Stimulated activated CD8-positive, alpha-beta memory T cell treated with anti-CD3 and anti-CD28 coated beads, Interleukin-7, amount 100 ng/mL, for 48 hours (primary cell): ENCODE results near the gene SPDYE6.
"Not testable (repeated sequence)": the region's sequence is repeated elsewhere in the genome, so short reads cannot be mapped to it uniquely, and the experiment has no call there.

Source experiments
- DNase-seq, 2 donors: peaks; one replicate each; pipeline ENCODE4 v3.0.0-alpha.2; 2020; ENCODE audit warnings: low read depth in 1 of 2; ENCODE audit errors: extremely low read depth in 1 of 2

SPDYE6 gene

DNA sequence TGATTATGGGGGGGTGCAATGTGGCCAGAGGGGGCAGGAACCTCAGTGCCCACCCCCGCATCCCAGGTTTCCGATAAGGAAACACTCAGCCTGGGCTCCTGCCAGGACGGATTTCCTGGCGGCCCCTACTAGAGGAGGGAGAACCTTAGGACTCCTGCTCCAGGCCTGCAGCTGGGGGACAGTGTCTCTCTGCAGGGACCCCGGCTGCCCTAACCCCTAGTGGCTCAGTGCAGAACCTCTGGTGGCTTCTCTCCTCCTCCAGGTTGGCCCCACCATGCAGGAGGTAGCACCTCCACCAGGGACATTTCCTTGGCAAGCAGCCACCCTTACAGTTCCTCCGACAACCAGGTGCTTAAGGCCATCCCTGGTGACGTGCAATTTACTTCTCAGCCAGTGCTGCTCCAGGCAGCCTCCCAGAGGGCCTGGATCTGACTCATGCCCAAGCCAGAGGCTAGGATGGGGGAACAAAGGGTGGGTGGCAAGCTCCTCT, 37.7 kb downstream of the SPDYE6 start:
- DNase-seq = no peak

DNA sequence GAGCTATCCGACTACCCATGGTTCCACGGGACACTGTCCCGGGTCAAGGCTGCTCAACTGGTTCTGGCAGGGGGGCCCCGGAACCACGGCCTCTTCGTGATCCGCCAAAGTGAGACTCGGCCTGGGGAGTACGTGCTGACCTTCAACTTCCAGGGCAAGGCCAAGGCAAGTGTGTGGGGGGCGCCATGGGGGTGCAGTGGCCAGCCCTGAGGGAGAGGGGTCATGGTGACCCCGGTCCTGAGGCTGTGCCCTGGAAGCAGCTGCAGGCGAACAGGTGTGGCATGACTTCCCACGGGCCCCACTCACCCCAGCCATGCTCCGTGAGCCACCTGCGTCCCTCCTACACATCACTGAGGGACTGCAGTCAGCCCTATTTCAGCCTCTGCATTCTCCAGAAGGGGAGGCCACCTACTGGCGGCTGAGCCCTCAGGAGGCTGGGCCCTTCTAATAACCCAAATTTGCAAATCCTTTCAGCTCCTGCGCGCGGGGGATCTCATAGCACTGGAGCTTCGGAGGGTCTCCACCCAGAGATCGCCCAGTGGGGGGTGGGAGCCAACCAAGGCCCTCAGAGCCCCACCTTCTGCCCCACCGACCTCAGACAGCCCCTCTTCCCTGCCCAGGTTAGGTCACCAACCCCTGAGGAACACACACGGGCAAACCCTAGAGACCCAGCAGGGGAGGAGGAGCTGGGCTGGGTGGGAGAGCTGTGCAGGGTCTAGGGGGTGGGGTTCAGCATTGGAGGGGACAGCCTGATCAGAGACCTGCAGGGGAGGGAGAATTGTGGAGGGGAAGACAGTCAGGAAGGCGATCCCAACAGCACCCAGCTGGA, 38.8 kb downstream of the SPDYE6 start:
- DNase-seq = no peak

DNA sequence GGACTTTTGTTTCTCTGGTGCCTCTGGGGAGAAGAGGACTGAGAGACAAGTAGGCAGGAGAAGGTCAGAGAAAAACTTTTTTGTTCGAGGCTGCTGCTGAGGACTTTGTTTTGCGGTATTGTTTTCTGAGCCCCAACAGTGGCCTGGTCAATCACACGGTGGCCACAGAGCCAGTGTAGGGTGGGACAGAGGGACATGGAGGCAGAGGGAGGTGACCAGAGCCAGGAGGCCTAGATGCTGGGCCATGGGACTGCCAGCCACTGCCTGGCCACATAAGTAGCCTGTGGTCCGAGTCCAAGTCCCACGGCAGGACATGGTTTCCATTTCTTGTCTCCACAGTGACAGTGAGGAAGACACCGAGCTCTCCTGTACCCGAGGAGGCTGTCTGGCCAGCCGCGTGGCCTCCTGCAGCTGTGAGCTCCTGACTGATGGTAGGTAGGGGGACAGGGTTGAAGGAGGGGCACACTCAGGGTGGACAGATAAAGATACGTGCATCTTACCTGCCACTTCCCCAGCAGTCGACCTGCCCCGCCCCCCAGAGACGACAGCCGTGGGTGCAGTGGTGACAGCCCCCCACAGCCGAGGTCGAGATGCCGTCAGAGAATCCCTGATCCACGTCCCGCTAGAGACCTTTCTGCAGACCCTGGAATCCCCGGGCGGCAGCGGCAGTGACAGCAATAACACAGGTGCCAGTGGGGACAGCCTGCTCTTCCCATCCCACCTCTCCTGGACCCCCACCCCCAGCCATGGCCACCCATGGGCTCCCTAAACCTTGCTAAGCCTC, 42.1 kb downstream of the SPDYE6 start:
- no peak for DNase-seq

DNA sequence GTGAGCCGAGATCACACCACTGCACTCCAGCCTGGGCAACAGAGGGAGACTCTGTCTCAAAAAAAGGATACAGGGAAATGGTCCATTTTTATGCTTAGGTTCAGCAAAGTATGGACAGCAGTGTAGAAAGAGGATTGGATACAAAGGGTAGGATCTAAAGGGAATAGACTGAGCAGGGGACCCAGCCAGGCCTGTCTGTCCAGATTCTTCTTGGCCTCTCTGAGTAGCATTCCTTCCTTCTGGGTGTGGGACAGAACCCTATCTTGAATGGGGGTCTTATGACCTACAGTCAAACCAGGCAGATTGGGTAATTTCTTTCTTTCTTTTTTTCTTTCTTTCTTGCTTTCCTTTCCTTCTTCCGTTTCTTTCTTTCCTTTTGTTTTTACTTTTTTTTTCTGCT, 43.9 kb downstream of the SPDYE6 start:
- no peak for DNase-seq

DNA sequence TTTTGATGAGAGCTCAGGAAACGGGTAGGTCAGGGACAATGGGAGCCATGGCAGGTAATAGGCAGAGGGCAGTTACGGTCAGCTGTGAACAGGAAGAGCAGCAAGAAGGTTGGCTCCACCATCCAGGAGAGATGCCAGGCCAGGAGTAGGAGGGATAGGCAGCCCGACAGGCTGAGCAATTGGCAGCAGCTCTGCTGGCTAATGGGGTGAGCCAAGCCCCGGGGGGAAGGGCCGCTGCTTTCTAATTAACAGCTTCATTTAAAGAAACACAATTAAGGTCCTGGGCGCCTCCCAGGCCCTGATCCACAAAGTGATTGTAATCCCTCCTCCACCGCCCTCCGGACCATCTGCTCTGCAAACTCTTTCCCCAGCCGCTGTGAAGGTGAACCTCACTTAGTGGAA, 45.8 kb downstream of the SPDYE6 start:
- no peak for DNase-seq

DNA sequence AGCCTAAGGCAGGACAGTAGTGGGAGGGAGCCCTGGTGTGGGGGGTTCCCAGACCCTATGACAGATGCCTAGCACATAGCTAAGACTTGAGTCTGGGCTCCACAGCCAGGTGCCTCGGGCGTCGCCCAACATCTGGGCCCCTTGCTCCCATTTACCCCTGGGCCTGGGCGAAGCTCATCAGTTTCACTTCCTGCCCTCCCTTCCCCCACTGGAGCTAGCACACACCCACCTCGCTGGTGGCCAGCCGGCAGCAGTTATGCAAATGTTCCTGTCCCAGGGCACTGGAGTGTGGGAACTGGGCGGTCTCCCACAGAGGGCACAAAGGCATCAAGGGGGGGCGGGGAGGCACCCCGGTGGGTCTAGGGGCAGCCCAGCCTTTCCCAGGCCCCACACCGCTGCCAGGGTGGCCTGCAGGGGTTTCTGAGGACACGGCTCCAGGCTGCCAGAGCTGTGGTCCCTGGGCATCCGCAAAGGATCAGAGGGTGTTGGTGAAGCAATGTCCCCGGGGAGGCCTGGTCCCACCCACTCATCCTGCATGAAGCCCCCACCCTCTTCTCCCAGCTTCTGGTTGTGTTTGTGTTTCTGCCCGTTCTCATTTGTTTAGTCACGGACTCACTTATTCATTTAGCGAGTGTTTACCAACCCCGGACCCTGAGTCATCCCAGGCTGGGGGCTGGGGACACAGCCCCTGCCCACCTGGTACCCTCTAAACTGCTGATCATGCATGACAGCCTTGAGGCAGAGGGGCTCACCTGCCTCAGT, 49.1 kb downstream of the SPDYE6 start:
- DNase-seq = no peak

DNA sequence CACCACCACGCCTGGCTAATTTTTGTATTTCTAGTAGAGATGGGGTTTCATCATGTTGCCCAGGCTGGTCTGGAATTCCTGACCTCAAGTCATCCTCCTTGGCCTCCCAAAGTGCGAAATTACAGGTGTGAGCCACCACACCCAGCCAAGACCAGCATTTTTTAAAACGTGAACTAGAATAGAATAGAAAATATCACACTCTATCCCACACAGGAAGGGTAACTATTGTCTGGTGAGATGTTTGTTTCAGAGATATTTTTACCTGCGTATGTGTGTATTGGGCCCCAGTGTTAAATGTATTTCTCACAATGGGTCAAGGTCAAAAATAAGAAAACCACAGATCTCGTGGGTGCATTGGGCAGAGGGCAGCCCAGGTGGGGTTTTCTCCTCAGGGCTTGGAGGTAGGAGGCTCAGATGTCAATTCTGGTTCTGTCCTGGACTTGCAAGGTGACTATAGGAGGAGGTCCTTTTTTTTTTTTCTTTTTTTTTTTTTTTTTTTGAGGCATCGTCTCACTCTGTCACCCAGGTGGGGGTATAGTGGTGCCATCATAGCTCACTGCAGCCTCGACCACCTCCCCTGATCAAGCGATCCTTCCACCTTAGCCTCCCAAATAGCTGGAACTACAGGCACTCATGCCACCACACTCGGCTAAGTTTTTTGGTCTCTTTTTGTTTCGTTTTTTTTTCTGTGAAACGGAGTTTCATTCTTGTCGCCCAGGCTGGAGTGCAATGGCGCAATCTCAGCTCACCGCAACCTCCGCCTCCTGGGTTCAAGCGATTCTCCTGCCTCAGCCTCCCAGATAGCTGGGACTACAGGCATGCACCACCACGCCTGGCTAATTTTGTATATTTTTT, 50.6 kb downstream of the SPDYE6 start:
- no peak for DNase-seq

DNA sequence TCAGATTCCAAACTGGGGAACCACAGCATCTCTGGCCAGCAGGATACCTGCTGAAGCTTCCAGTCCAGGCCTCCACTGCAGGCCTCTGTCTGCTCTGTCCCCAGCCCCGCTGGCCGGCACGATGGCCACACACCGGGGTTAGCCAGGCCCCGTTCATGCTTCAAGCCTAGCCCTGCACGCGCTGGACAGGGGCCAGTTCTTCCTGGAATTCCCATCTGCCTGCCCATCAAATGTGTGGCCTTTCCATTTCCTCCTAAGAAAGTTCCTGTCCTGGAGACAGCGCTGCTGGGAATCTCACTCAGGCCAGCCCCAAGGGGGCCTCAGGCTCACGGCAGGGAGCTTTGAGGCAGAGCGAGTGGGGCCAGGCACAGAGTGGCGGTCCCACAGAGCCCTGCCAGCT, 51.6 kb downstream of the SPDYE6 start:
- DNase-seq = no peak

DNA sequence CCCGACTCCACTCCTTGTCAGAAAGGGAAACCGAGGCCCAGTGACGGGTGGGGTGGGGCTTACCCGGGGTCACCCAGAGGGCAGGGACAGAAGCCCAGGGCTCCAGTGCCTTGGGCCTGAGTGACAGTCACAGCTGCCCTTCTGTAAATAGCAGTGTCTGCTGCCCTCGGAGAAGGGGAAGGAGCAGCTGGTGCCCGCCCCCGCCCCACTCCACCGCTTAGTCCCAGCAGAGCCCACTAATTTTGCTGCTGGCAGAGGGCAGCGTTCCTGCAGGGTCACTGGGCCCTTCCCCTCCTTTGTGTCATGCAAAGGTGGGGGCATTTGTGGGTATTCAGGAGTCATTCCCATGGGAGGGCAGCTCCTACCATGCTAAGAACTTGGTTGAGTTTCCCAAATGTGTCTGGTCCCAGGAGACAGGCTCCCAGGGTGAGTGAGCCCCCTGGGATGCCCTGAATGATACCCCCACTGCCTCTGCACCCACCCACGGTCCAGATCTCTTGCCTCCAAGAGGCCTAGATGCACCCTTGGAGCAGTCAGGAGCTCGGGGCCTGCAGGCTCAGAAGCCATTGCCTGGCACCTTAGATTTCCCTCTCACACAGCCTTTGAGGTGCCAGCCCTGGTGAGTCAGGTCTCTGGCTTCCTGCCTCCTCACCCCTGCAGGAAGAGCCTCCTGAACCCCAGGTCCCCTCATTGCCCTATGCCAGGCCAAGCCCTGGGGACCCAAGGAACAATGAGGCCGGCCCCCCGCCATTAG, 52.4 kb downstream of the SPDYE6 start:
- no peak for DNase-seq

DNA sequence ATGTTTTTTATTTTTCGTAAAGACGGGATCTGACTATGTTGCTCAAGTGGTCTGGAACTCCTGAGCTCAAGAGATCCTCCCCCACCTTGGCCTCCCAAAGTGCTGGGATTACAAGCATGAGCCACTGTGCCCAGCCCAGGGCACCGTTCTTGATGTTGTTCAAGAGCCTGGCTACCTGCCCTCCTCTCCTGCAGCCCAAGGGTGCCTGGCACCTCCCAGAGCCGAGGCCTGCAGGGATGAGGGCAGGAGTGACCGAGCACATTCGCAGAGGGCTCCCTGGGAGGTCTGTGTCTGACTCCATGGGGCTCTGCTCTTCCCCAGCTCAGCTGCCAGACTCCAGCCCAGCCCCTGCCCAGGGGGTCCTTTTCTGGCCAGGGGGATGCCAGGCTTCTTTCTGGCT, 54.2 kb downstream of the SPDYE6 start:
- no peak for DNase-seq

DNA sequence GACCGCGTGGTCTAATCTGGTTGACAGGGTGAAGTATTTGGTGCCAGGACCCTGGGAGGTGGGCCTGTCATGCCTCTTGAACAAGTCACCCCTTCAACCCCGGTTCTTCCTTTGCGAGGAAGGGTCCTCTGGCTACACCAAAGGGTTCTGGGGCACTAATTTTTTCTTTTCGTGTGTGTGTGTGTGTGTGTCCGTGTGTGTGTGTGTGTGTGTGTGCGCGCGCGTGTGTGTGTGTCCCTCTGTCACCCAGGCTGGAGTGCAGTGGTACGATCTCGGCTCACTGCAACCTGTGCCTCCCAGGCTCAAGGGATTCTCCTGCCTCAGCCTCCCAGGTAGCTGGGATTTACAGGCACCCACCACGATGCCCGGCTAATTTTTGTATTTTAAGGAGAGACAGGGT, 54.9 kb downstream of the SPDYE6 start:
- DNase-seq = not testable (repeated sequence)

DNA sequence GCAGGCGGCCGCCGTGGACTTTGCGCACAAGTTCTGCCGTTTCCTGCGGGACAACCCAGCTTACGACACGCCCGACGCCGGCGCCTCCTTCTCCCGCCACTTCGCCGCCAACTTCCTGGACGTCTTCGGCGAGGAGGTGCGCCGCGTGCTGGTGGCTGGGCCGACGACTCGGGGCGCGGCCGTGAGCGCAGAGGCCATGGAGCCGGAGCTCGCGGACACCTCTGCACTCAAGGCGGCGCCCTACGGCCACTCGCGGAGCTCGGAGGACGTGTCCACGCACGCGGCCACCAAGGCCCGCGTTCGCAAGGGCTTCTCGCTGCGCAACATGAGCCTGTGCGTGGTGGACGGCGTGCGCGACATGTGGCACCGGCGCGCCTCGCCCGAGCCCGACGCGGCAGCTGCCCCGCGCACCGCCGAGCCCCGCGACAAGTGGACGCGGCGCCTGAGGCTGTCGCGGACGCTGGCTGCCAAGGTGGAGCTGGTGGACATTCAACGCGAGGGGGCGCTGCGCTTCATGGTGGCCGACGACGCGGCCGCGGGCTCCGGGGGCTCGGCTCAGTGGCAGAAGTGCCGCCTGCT, 55.5 kb downstream of the SPDYE6 start:
- DNase-seq = no peak

DNA sequence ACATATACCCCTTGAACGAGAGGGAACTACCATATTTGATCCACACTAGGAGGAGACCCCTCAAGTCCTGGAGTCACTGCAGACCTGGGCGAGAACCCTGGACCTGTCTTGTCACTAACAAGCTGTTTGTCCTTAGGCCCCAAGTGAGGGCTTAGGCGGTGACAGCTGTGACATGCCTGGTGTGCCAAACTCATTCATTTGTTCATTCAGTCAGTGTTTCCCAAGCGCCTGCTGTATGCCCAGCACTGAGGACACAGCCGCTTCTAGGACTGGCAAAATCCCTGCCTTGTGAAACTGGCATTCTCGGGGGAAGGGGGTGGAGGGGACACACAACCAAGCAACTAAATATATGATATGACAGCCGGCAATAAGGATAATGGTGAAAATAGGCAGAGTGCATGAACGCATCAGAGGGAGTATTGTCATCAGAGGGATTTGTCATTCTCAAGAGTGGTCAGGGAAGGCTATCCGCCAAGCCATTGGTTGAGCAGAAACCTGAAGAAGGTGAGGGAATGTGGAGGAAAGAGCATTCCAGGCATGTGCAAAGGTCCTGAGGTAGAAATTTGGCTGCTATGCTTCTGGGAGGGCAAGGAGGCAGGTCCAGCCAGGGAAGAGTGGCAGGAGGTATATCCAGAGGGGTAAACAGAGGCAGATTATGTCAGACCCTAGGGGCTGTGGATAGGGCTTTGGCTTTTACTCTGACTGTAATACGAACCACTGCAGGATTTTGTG, 58.6 kb downstream of the SPDYE6 start:
- no peak for DNase-seq

DNA sequence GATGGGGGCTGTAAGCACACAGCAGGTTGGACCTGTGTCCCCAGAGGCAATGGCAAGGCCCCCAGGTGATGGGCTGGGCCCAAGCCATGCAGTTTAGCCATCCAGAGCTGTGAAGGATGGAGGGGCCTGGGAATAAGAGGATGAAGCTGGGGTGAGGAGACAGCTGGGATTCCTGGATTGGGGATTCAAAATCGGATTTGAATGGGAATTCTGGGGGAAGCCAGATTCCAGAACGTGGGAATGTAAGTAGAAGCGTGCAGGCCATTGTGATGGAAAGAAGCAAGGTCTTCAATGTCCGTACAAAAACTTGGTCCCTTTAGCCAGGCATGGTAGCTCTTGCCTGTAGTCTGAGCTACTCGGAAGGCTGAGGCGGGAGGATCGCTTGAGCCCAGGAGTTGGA, 59.7 kb downstream of the SPDYE6 start:
- DNase-seq = no peak

DNA sequence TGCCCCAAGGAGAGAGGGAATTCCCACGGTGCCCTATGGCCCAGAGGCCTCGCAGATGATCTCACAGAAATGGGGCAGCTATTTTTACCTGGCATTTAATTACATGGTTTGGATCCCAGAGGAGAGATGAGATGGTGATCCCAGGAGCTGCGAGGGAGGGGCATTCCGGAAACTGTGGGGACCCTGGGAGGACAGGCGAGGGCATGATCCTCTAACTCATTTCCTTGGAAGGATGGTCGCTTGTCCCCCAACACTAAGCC, 60.1 kb downstream of the SPDYE6 start:
- no peak for DNase-seq
